ENCODE measurements around the gene EFCAB6. TPM values are rescaled to one million over a fixed set of nuclear protein-coding genes. Genes with fewer than 3 reads are reported as not detected.

The EFCAB6 gene
- total RNA-seq, 2 donors from 2014 or later = 1.7 to 2.0 TPM

GRCh38 chr22:43510281-43511070 lies 301.6 kb downstream of the EFCAB6 start:
- intact Hi-C loops (cut with DNase I) = loop anchor here in 1 of 2 donors (10.0 kb wide), 1 partner anchor 1636 kb away; no protein-coding TSS in a partner anchor
- no peak for DNase-seq (ENCODE audit: low spot score)

- intact Hi-C loops (cut with DNase I) = no loop called here
- no peak for DNase-seq (ENCODE audit: low spot score)
These were observed 302.8 kb downstream of the EFCAB6 start for GRCh38 chr22:43509337-43509736.

GRCh38 chr22:43508489-43508888 lies 303.6 kb downstream of the EFCAB6 start:
- intact Hi-C loops (cut with DNase I) = no loop called here
- DNase-seq (ENCODE audit: low spot score) = no peak

GRCh38 chr22:43507235-43507634 lies 304.9 kb downstream of the EFCAB6 start:
- intact Hi-C loops (cut with DNase I) = no loop called here

GRCh38 chr22:43506487-43506886 lies 305.6 kb downstream of the EFCAB6 start:
- intact Hi-C loops (cut with DNase I) = no loop called here
- peak; percentile 64 for DNase-seq (ENCODE audit: low spot score)

More at GRCh38 chr22:43507235-43507634, 304.9 kb downstream of the EFCAB6 start:
- DNase-seq (ENCODE audit: low spot score) = peak; percentile 35

- DNase-seq (ENCODE audit: low spot score) = no peak
- intact Hi-C loops (cut with DNase I) = no loop called here
These were observed 306.2 kb downstream of the EFCAB6 start for GRCh38 chr22:43505896-43506295.

GRCh38 chr22:43505423-43505822 lies 306.7 kb downstream of the EFCAB6 start:
- intact Hi-C loops (cut with DNase I) = no loop called here
- no peak for DNase-seq (ENCODE audit: low spot score)

GRCh38 chr22:43504666-43505261 lies 307.3 kb downstream of the EFCAB6 start:
- DNase-seq (ENCODE audit: low spot score) = no peak
- intact Hi-C loops (cut with DNase I) = no loop called here

GRCh38 chr22:43504068-43504467 lies 308.0 kb downstream of the EFCAB6 start:
- DNase-seq (ENCODE audit: low spot score) = no peak
- intact Hi-C loops (cut with DNase I) = no loop called here

- peak; percentile 67 for DNase-seq (ENCODE audit: low spot score)
- intact Hi-C loops (cut with DNase I) = no loop called here
These were observed 309.7 kb downstream of the EFCAB6 start for GRCh38 chr22:43502306-43502874.

GRCh38 chr22:43501878-43502277 lies 310.2 kb downstream of the EFCAB6 start:
- DNase-seq (ENCODE audit: low spot score) = peak; percentile 64
- intact Hi-C loops (cut with DNase I) = no loop called here

GRCh38 chr22:43500792-43501785 lies 311.0 kb downstream of the EFCAB6 start:
- intact Hi-C loops (cut with DNase I) = no loop called here
- DNase-seq (ENCODE audit: low spot score) = peak; percentile 67

GRCh38 chr22:43498856-43499253 lies 313.2 kb downstream of the EFCAB6 start:
- peak; percentile 24 for DNase-seq (ENCODE audit: low spot score)
- intact Hi-C loops (cut with DNase I) = no loop called here

GRCh38 chr22:43497956-43498855 lies 313.9 kb downstream of the EFCAB6 start:
- peak; percentile 25 for DNase-seq (ENCODE audit: low spot score)
- intact Hi-C loops (cut with DNase I) = no loop called here

- intact Hi-C loops (cut with DNase I) = no loop called here
- no peak for DNase-seq (ENCODE audit: low spot score)
These were observed 318.8 kb downstream of the EFCAB6 start for GRCh38 chr22:43493297-43493696.

GRCh38 chr22:43491737-43492136 lies 320.4 kb downstream of the EFCAB6 start:
- intact Hi-C loops (cut with DNase I) = no loop called here
- DNase-seq (ENCODE audit: low spot score) = no peak

GRCh38 chr22:43491177-43491576 lies 320.9 kb downstream of the EFCAB6 start:
- intact Hi-C loops (cut with DNase I) = no loop called here
- no peak for DNase-seq (ENCODE audit: low spot score)

- DNase-seq (ENCODE audit: low spot score) = no peak
- intact Hi-C loops (cut with DNase I) = no loop called here
These were observed 321.8 kb downstream of the EFCAB6 start for GRCh38 chr22:43490311-43490710.
